Skeletal muscle tissue (tissue), 4 donors: ENCODE data around the gene GSTT4. TPM values are rescaled to one million over a fixed set of nuclear protein-coding genes. Genes with fewer than 3 reads are reported as not detected.
"Not testable (repeated sequence)": the region's sequence is repeated elsewhere in the genome, so short reads cannot be mapped to it uniquely, and the experiment has no call there.

Experiments used
- H3K27ac ChIP-seq: one replicate; pipeline ENCODE4 v1.7.0; 2013; ENCODE audit warnings: mild to moderate bottlenecking, low read depth, low read length, inconsistent platforms
- H3K27me3 ChIP-seq, 3 donors: one replicate each; pipeline ENCODE4 v1.7.0; 2013; ENCODE audit warnings: low read length in 3 of 3; ENCODE audit not compliant: control insufficient read depth in 3 of 3, insufficient read depth in 3 of 3
- H3K36me3 ChIP-seq, 3 donors: one replicate each; pipeline ENCODE4 v1.7.0; 2013; ENCODE audit warnings: low read length in 3 of 3; ENCODE audit not compliant: control insufficient read depth in 3 of 3, insufficient read depth in 3 of 3
- H3K4me1 ChIP-seq, 3 donors: one replicate each; pipeline ENCODE4 v1.7.0; 2013; ENCODE audit warnings: low read length in 3 of 3, mild to moderate bottlenecking in 3 of 3; ENCODE audit not compliant: control insufficient read depth in 3 of 3, insufficient read depth in 3 of 3
- H3K4me3 ChIP-seq, 3 donors: one replicate each; pipeline ENCODE4 v1.7.0; 2013; ENCODE audit warnings: low read length in 3 of 3
- H3K9ac ChIP-seq, 3 donors: one replicate each; pipeline ENCODE4 v1.7.0; 2013; ENCODE audit warnings: low read length in 3 of 3, mild to moderate bottlenecking in 3 of 3, moderate library complexity in 2 of 3, low read depth in 1 of 3
- H3K9me3 ChIP-seq, 3 donors: one replicate each; pipeline ENCODE4 v1.7.0; 2013; ENCODE audit warnings: low read length in 3 of 3; ENCODE audit not compliant: control insufficient read depth in 3 of 3
- total RNA-seq: library from RNA; depleted of rRNA; stranded (reverse); fragments of >200 nt; gene quantifications from one replicate; pipeline ENCODE4 v1.2.3, GENCODE V29; 2014
- donor health status: Osteomylitis.

Gene GSTT4
- total RNA-seq, 1 donor from 2014 or later: not detected

DNA sequence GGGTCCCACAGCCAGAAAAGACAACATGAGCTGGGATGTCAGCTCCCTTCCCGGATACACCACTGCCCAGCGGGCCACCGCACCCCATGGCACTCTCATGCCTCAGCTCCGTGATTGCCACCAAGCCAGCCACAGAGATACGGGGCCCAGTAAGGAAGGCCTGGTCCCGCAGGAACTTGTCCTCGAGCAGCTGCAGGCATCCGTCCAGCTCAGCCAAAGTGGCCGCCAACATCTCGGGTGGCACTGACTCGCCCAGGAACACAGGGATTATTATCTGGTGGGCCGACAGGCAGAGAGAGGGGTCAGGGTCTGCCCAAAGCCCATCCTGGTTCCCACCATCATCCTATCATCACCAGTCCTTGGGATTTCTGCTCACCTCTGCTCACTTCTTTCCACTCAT lies 27.9 kb downstream of the GSTT4 start:
- H3K4me3 ChIP-seq, H3K36me3 ChIP-seq: not testable (repeated sequence)

DNA sequence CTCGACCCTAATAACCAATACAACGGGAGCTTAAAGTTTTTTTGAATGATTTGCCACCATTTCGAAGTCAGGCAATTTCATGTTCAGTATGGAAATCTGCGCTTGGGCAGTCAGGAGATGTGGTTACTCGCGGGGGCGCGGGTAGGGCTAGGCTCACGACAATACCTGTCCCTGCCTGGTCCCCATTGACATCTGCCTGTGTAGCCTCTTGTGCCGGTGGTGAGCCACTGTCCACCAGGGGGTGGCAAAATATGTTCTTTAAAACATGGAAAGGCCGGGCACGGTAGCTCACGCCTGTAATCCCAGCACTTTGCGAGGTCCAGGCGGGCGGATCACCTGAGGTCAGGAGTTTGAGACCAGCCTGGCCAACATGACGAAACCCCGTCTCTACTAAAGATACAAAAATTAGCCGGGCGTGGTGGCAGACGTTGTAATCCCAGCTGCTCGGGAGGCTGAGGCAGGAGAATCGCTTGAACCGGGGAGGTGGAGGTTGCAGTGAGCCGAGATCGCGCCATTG lies 30.4 kb downstream of the GSTT4 start:
- H3K27ac ChIP-seq, H3K4me3 ChIP-seq: not testable (repeated sequence)

More for the DNA sequence above, 27.9 kb downstream of the GSTT4 start:
- H3K27ac ChIP-seq, H3K9ac ChIP-seq, H3K4me1 ChIP-seq, H3K9me3 ChIP-seq, H3K27me3 ChIP-seq: not testable (repeated sequence)

GRCh38 chr22:23974345-23974744 lies 30.9 kb downstream of the GSTT4 start, which contains the start of gene DDT:
Gene DDT (minus strand): TSS chr22:23974441. CDS start chr22:23974414, 27 bp downstream.
- H3K9me3 ChIP-seq, H3K9ac ChIP-seq, H3K4me3 ChIP-seq, H3K27me3 ChIP-seq, H3K27ac ChIP-seq: not testable (repeated sequence)
- Histone ChIP-seq H3K4me1 (peaks cover 0 to 20% (median 4%) of the 10 kb centered on the region in 3 donors), H3K36me3 (peaks cover 24 to 25% (median 25%) of the 10 kb centered on the region in 3 donors)

More for the DNA sequence above, 30.4 kb downstream of the GSTT4 start:
- Histone ChIP-seq H3K36me3 (peaks cover 18 to 20% (median 19%) of the 10 kb centered on the region in 3 donors), H3K4me1 (peaks cover 0 to 14% (median 4%) of the 10 kb centered on the region in 3 donors)
- not testable (repeated sequence) for H3K9me3 ChIP-seq, H3K9ac ChIP-seq, H3K27me3 ChIP-seq

DNA sequence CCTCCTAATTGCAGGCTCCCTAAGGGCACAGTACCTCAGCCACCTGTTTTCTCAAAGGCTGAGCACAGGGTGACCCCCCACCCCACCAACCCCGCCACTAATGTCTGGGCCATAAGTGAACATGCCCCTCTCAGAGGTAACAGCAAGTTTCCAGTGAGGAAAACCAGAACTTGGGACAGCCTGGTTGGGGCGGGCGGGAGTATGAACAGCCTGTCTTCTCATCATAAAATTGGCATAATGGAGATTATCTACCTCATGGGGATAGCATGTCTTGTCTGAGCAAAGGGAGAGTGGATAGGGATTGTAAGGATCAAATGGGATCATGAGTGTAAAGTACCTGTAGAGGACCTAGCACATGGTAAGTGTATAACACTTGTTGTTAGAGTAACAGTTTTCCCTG lies 33.3 kb downstream of the GSTT4 start:
- H3K27me3 ChIP-seq, H3K4me3 ChIP-seq, H3K27ac ChIP-seq, H3K9me3 ChIP-seq: not testable (repeated sequence)
- Histone ChIP-seq H3K4me1 (peaks cover 0 to 23% (median 4%) of the 10 kb centered on the region in 3 donors), H3K36me3 (peaks cover 25 to 29% (median 28%) of the 10 kb centered on the region in 3 donors), H3K9ac (peak overlapping the region in 1 of 3 donors; percentile 8)

DNA sequence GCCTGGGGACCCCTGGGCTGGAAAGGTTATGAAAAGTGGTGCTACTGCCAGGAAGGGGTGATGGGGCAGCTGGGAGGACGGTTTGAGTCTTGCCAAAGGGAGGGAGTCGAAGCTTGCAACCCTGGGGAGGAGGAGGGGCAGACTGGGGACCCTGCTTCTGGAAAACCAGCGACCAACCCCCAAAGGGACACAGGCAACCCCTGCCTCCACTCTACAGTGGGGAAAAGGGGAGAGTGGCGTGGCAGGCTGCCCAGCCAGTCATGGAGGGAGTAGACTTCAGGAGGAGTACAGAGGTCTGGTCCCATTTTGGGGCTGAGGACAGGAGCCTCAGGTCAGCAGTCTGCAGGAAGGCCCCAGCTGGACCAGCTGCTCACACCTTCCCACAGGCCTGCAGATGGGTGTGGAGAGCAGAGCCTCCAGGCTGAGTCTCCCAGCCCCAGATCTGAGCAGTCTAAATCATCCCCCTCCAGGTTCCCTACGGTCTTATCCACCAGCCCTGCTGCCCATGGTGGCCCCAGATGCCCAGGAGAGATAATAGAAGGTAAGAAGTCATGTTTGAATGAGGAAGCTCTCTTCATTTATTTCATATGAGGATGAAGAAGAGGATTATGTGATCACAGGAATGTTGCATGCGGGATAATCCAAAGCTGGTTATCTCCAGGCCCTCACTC lies 34.3 kb downstream of the GSTT4 start:
- Histone ChIP-seq H3K4me3 (no peak overlapping the region), H3K4me1 (peaks cover 0 to 23% (median 4%) of the 10 kb centered on the region in 3 donors), H3K9ac (peak overlapping the region in 1 of 3 donors; percentile 25), H3K36me3 (peaks cover 25 to 29% (median 28%) of the 10 kb centered on the region in 3 donors), H3K9me3 (no peaks in the 10 kb centered on the region), H3K27ac (no peak overlapping the region), H3K27me3 (no peaks in the 10 kb centered on the region)

GRCh38 chr22:23970201-23970641 lies 35.0 kb downstream of the GSTT4 start:
- Histone ChIP-seq H3K36me3 (peaks cover 25 to 29% (median 28%) of the 10 kb centered on the region in 3 donors), H3K4me3 (no peak overlapping the region), H3K4me1 (peaks cover 0 to 23% (median 4%) of the 10 kb centered on the region in 3 donors), H3K27ac (no peak overlapping the region), H3K27me3 (no peaks in the 10 kb centered on the region), H3K9me3 (no peaks in the 10 kb centered on the region), H3K9ac (no peak overlapping the region)

- Histone ChIP-seq H3K9me3 (no peaks in the 10 kb centered on the region), H3K27ac (no peak overlapping the region), H3K4me1 (peaks cover 0 to 23% (median 4%) of the 10 kb centered on the region in 3 donors), H3K27me3 (no peaks in the 10 kb centered on the region), H3K9ac (no peak overlapping the region), H3K36me3 (peaks cover 25 to 29% (median 28%) of the 10 kb centered on the region in 3 donors), H3K4me3 (no peak overlapping the region)
These were observed 36.2 kb downstream of the GSTT4 start for GRCh38 chr22:23969071-23969470.

GRCh38 chr22:23966568-23966967 lies 38.7 kb downstream of the GSTT4 start, which contains the start of gene DDTL:
Gene DDTL (plus strand): TSS chr22:23966888. CDS start chr22:23966915, 27 bp downstream.
- Histone ChIP-seq H3K4me1 (peaks cover 0 to 20% (median under 1%) of the 10 kb centered on the region in 3 donors), H3K36me3 (peaks cover 22 to 25% (median 24%) of the 10 kb centered on the region in 3 donors)
- H3K27me3 ChIP-seq, H3K9ac ChIP-seq, H3K9me3 ChIP-seq, H3K27ac ChIP-seq, H3K4me3 ChIP-seq: not testable (repeated sequence)

DNA sequence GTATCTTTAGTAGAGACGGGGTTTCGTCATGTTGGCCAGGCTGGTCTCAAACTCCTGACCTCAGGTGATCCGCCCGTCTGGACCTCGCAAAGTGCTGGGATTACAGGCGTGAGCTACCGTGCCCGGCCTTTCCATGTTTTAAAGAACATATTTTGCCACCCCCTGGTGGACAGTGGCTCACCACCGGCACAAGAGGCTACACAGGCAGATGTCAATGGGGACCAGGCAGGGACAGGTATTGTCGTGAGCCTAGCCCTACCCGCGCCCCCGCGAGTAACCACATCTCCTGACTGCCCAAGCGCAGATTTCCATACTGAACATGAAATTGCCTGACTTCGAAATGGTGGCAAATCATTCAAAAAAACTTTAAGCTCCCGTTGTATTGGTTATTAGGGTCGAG lies 39.2 kb downstream of the GSTT4 start:
- not testable (repeated sequence) for H3K4me3 ChIP-seq, H3K27ac ChIP-seq, H3K27me3 ChIP-seq, H3K9me3 ChIP-seq, H3K9ac ChIP-seq
- Histone ChIP-seq H3K4me1 (peaks cover 0 to 19% (median 0%) of the 10 kb centered on the region in 3 donors), H3K36me3 (peaks cover 17 to 22% (median 19%) of the 10 kb centered on the region in 3 donors)

- H3K4me1 ChIP-seq, H3K27ac ChIP-seq, H3K9me3 ChIP-seq, H3K4me3 ChIP-seq, H3K27me3 ChIP-seq, H3K9ac ChIP-seq, H3K36me3 ChIP-seq: not testable (repeated sequence)
These were observed 44.0 kb downstream of the GSTT4 start, which contains the start of gene GSTT2B for GRCh38 chr22:23961084-23961771. Gene GSTT2B (minus strand): TSS chr22:23961195. CDS start chr22:23961131, 64 bp downstream.
